ENCODE measurements around the gene CCM2L.

CCM2L gene

GRCh38 chr20:32062776-32063170 lies 52.5 kb downstream of the CCM2L start:
- peak; percentile 9 for DNase-seq

GRCh38 chr20:32063695-32064094 lies 53.5 kb downstream of the CCM2L start:
- DNase-seq = no peak

GRCh38 chr20:32064667-32065066 lies 54.4 kb downstream of the CCM2L start:
- DNase-seq = no peak

GRCh38 chr20:32067234-32067821 lies 57.1 kb downstream of the CCM2L start:
- DNase-seq = no peak

GRCh38 chr20:32068174-32068573 lies 57.9 kb downstream of the CCM2L start:
- DNase-seq = no peak

- no peak for DNase-seq
These were observed 59.5 kb downstream of the CCM2L start for GRCh38 chr20:32069711-32070110.

- DNase-seq = no peak
These were observed 60.0 kb downstream of the CCM2L start for GRCh38 chr20:32070282-32070681.

- no peak for DNase-seq
These were observed 60.5 kb downstream of the CCM2L start for GRCh38 chr20:32070690-32071213.

- no peak for DNase-seq
These were observed 61.3 kb downstream of the CCM2L start for GRCh38 chr20:32071395-32072167.

- DNase-seq = no peak
These were observed 62.0 kb downstream of the CCM2L start for GRCh38 chr20:32072168-32072750.

GRCh38 chr20:32075534-32075933 lies 65.3 kb downstream of the CCM2L start:
- DNase-seq = no peak

GRCh38 chr20:32077190-32077589 lies 67.0 kb downstream of the CCM2L start:
- no peak for DNase-seq

GRCh38 chr20:32078322-32078721 lies 68.1 kb downstream of the CCM2L start:
- no peak for DNase-seq

- no peak for DNase-seq
These were observed 68.6 kb downstream of the CCM2L start for GRCh38 chr20:32078791-32079190.

- no peak for DNase-seq
These were observed 69.4 kb downstream of the CCM2L start for GRCh38 chr20:32079655-32080109.

GRCh38 chr20:32080783-32081182 lies 70.5 kb downstream of the CCM2L start:
- no peak for DNase-seq
